Measurements from ENCODE around the gene RTEL1.
"Not testable (repeated sequence)": the region's sequence is repeated elsewhere in the genome, so short reads cannot be mapped to it uniquely, and the experiment has no call there.

RTEL1 gene

GRCh38 chr20:63708301-63709148 lies 50.4 kb downstream of the RTEL1 start:
- no peak for DNase-seq (ENCODE audit: low read depth in 2 of 2)

- DNase-seq (ENCODE audit: low read depth in 2 of 2) = no peak
Observed at GRCh38 chr20:63709149-63709527, 51.0 kb downstream of the RTEL1 start.

- DNase-seq (ENCODE audit: low read depth in 2 of 2) = no peak
Observed at GRCh38 chr20:63711085-63711645, 53.1 kb downstream of the RTEL1 start.

- DNase-seq (ENCODE audit: low read depth in 2 of 2) = no peak
Observed at GRCh38 chr20:63712191-63712590, 54.1 kb downstream of the RTEL1 start.

GRCh38 chr20:63714858-63715257 lies 56.7 kb downstream of the RTEL1 start:
- DNase-seq (ENCODE audit: low read depth in 2 of 2) = no peak

GRCh38 chr20:63718996-63719395 lies 60.9 kb downstream of the RTEL1 start:
- no peak for DNase-seq (ENCODE audit: low read depth in 2 of 2)

- not testable (repeated sequence) for DNase-seq (ENCODE audit: low read depth in 2 of 2)
Observed at GRCh38 chr20:63722967-63723622, 65.0 kb downstream of the RTEL1 start.

- DNase-seq (ENCODE audit: low read depth in 2 of 2) = not testable (repeated sequence)
Observed at GRCh38 chr20:63730189-63730733, 72.1 kb downstream of the RTEL1 start.

- DNase-seq (ENCODE audit: low read depth in 2 of 2) = no peak
Observed at GRCh38 chr20:63731410-63731809, 73.3 kb downstream of the RTEL1 start.

GRCh38 chr20:63732118-63733095 lies 74.3 kb downstream of the RTEL1 start:
- no peak for DNase-seq (ENCODE audit: low read depth in 2 of 2)

GRCh38 chr20:63733117-63733516 lies 75.0 kb downstream of the RTEL1 start:
- DNase-seq (ENCODE audit: low read depth in 2 of 2) = no peak

GRCh38 chr20:63733579-63734081 lies 75.5 kb downstream of the RTEL1 start:
- no peak for DNase-seq (ENCODE audit: low read depth in 2 of 2)

- DNase-seq (ENCODE audit: low read depth in 2 of 2) = no peak
Observed at GRCh38 chr20:63734111-63734945, 76.2 kb downstream of the RTEL1 start.

- no peak for DNase-seq (ENCODE audit: low read depth in 2 of 2)
Observed at GRCh38 chr20:63734946-63735858, 77.1 kb downstream of the RTEL1 start.

- DNase-seq (ENCODE audit: low read depth in 2 of 2) = no peak
Observed at GRCh38 chr20:63735859-63736718, 78.0 kb downstream of the RTEL1 start, which contains the start of gene LIME1. Gene LIME1, plus strand, starts transcription at chr20:63736664. Its CDS starts 886 bp downstream, at chr20:63737550.

- DNase-seq (ENCODE audit: low read depth in 2 of 2) = no peak
Observed at GRCh38 chr20:63736893-63737694, 79.0 kb downstream of the RTEL1 start.

GRCh38 chr20:63737695-63737944 lies 79.5 kb downstream of the RTEL1 start:
- DNase-seq (ENCODE audit: low read depth in 2 of 2) = no peak

Measured in stimulated activated CD4-positive, alpha-beta T cell treated with anti-CD3 and anti-CD28 coated beads, Interleukin-15, amount 100 ng/mL, for 48 hours (primary cell).